DND-41 (cell line): ENCODE results near the gene RAB44.

Experiments
- ATAC-seq: fragments of 200-7000 bp; cut with Tn5 transposase; 3 replicates; pipeline ENCODE4 v1.9.1; 2021; ENCODE audit warnings: low read depth; ENCODE audit not compliant: insufficient read depth
- DNase-seq: peaks from one replicate; pipeline ENCODE4 v3.0.0-alpha.2; 2020
- H2AFZ ChIP-seq: 2 replicates; pipeline ENCODE4 v1.6.0; 2012; ENCODE audit warnings: low read depth, low read length
- H3K27ac ChIP-seq: 2 replicates; pipeline ENCODE4 v1.5.1; 2012; ENCODE audit warnings: low read length, inconsistent platforms
- H3K27me3 ChIP-seq: fragments of 200-600 bp; sonication (generic); 2 replicates; pipeline ENCODE4 v1.6.0; 2012; ENCODE audit warnings: low read length, mild to moderate bottlenecking, inconsistent platforms; ENCODE audit not compliant: insufficient read depth, poor library complexity
- H3K36me3 ChIP-seq: 2 replicates; pipeline ENCODE4 v1.5.1; 2012; ENCODE audit warnings: low read length, inconsistent platforms; ENCODE audit not compliant: insufficient read depth
- H3K4me1 ChIP-seq: 2 replicates; pipeline ENCODE4 v1.5.1; 2012; ENCODE audit warnings: mild to moderate bottlenecking, low read length; ENCODE audit not compliant: insufficient read depth
- H3K4me2 ChIP-seq: 2 replicates; pipeline ENCODE4 v1.6.0; 2012; ENCODE audit warnings: mild to moderate bottlenecking, moderate library complexity, low read length, inconsistent platforms; ENCODE audit not compliant: insufficient read depth
- H3K4me3 ChIP-seq, 2 experiments: fragments of 200-600 bp in 1 of 2; shearing (Covaris generic) in 1 of 2; 2 replicates each; pipeline ENCODE4 v1.5.1; 2012 to 2016; ENCODE audit warnings: inconsistent platforms in 2 of 2, low read length in 2 of 2, mild to moderate bottlenecking in 2 of 2, low read depth in 1 of 2, moderate library complexity in 1 of 2
- H3K79me2 ChIP-seq: 2 replicates; pipeline ENCODE4 v1.6.0; 2012; ENCODE audit warnings: low read length, inconsistent platforms; ENCODE audit not compliant: insufficient read depth
- H3K9ac ChIP-seq: 2 replicates; pipeline ENCODE4 v1.6.0; 2012; ENCODE audit warnings: low read depth, mild to moderate bottlenecking, inconsistent platforms, low read length, moderate library complexity
- H3K9me3 ChIP-seq: 2 replicates; pipeline ENCODE4 v1.5.1; 2012; ENCODE audit warnings: low read length, moderate library complexity, mild to moderate bottlenecking, inconsistent platforms; ENCODE audit not compliant: insufficient read depth, severe bottlenecking
- H4K20me1 ChIP-seq: 2 replicates; pipeline ENCODE4 v1.6.0; 2012; ENCODE audit warnings: low read length; ENCODE audit not compliant: insufficient read depth
- CTCF ChIP-seq: IDR thresholded peaks from 2 replicates; pipeline ENCODE4 v1.5.1; 2012; ENCODE audit warnings: borderline replicate concordance, low read length, moderate library complexity, mild to moderate bottlenecking; ENCODE audit not compliant: poor library complexity, severe bottlenecking; ENCODE audit errors: extremely low read depth
- EZH2 ChIP-seq: IDR thresholded peaks from 3 replicates; pipeline ENCODE4 v1.6.1; 2012; ENCODE audit warnings: borderline replicate concordance, low read depth, mild to moderate bottlenecking, moderate library complexity, low read length, inconsistent platforms; ENCODE audit not compliant: severe bottlenecking

The RAB44 gene

GRCh38 chr6:36762123-36762522 is 64.5 kb downstream of the RAB44 start:
- no peak for ATAC-seq
- Histone ChIP-seq H3K4me3 (no peak overlapping the region), H3K79me2 (no peaks in the 10 kb centered on the region), H3K9me3 (no peaks in the 10 kb centered on the region), H2AFZ (no peak overlapping the region), H3K4me1 (peaks cover 24% of the 10 kb centered on the region), H3K27me3 (no peaks in the 10 kb centered on the region), H3K9ac (no peak overlapping the region), H4K20me1 (no peaks in the 10 kb centered on the region), H3K36me3 (no peaks in the 10 kb centered on the region), H3K4me2 (no peak overlapping the region), H3K27ac (no peak overlapping the region)
- DNase-seq: no peak
- TF ChIP-seq EZH2 (no peak), CTCF (no peak)

GRCh38 chr6:36765190-36765589 is 67.6 kb downstream of the RAB44 start:
- no peak for DNase-seq
- Histone ChIP-seq H4K20me1 (no peaks in the 10 kb centered on the region), H3K4me2 (no peak overlapping the region), H3K79me2 (no peaks in the 10 kb centered on the region), H3K27ac (no peak overlapping the region), H2AFZ (no peak overlapping the region), H3K4me1 (peaks cover 48% of the 10 kb centered on the region), H3K4me3 (no peak overlapping the region), H3K9me3 (no peaks in the 10 kb centered on the region), H3K27me3 (no peaks in the 10 kb centered on the region), H3K9ac (no peak overlapping the region), H3K36me3 (no peaks in the 10 kb centered on the region)
- no peak for TF ChIP-seq EZH2
- TF ChIP-seq CTCF: no peak
- ATAC-seq: no peak

GRCh38 chr6:36765594-36766398 is 68.2 kb downstream of the RAB44 start:
- Histone ChIP-seq H3K4me2 (no peak overlapping the region; the same call in 1 of the 2 replicates), H3K9me3 (no peaks in the 10 kb centered on the region), H4K20me1 (no peaks in the 10 kb centered on the region), H3K4me3 (no peak overlapping the region), H3K27ac (peak overlapping the region; percentile 92), H3K36me3 (no peaks in the 10 kb centered on the region), H3K27me3 (no peaks in the 10 kb centered on the region), H2AFZ (peak overlapping the region; percentile 24; the same call in 1 of the 2 replicates), H3K79me2 (no peaks in the 10 kb centered on the region), H3K9ac (peak overlapping the region; percentile 56; the same call in 1 of the 2 replicates), H3K4me1 (peaks cover 54% of the 10 kb centered on the region)
- peak; percentile 64 for ATAC-seq
- peak; percentile 100 for TF ChIP-seq CTCF
- TF ChIP-seq EZH2: no peak
- DNase-seq: peak; percentile 91
